H9 (cell line): Measurements from ENCODE around the gene MCF2L2. TPM values are rescaled to one million over a fixed set of nuclear protein-coding genes. Genes with fewer than 3 reads are reported as not detected.

Experiments
- DNase-seq: peaks from one replicate; pipeline ENCODE4 v3.0.0-alpha.2; 2017
- H2AFZ ChIP-seq: one replicate; pipeline ENCODE4 v1.6.1; 2013; ENCODE audit warnings: mild to moderate bottlenecking, low read length, control low read depth, moderate library complexity
- H2AK5ac ChIP-seq: 2 replicates; pipeline ENCODE4 v1.6.1; 2013; ENCODE audit warnings: low read length, control low read depth, mixed read lengths; ENCODE audit not compliant: insufficient read length
- H2BK120ac ChIP-seq: one replicate; pipeline ENCODE4 v1.6.1; 2013; ENCODE audit warnings: low read depth, mild to moderate bottlenecking, low read length, control low read depth, inconsistent platforms; ENCODE audit not compliant: poor library complexity, severe bottlenecking
- H2BK12ac ChIP-seq: 2 replicates; pipeline ENCODE4 v1.6.1; 2013; ENCODE audit warnings: low read length, control low read depth, mixed read lengths, low read depth; ENCODE audit not compliant: insufficient read length
- H2BK15ac ChIP-seq: 2 replicates; pipeline ENCODE4 v1.6.1; 2013; ENCODE audit warnings: low read depth, low read length, control low read depth
- H2BK20ac ChIP-seq: one replicate; pipeline ENCODE4 v1.6.1; 2013; ENCODE audit warnings: low read depth, mild to moderate bottlenecking, low read length, control low read depth, inconsistent platforms; ENCODE audit not compliant: poor library complexity, severe bottlenecking
- H2BK5ac ChIP-seq: 2 replicates; pipeline ENCODE4 v1.6.1; 2013; ENCODE audit warnings: low read length, control low read depth, mixed read lengths; ENCODE audit not compliant: insufficient read length
- H3K14ac ChIP-seq: 2 replicates; pipeline ENCODE4 v1.6.1; 2013; ENCODE audit warnings: low read length, control low read depth; ENCODE audit not compliant: insufficient read depth
- H3K18ac ChIP-seq: 2 replicates; pipeline ENCODE4 v1.6.1; 2013; ENCODE audit warnings: low read depth, mild to moderate bottlenecking, mixed read lengths, low read length, control low read depth; ENCODE audit not compliant: insufficient read length
- H3K23ac ChIP-seq: 2 replicates; pipeline ENCODE4 v1.6.1; 2013; ENCODE audit warnings: low read length, control low read depth, mixed read lengths, low read depth; ENCODE audit not compliant: insufficient read length
- H3K23me2 ChIP-seq: 2 replicates; pipeline ENCODE4 v1.6.1; 2013; ENCODE audit warnings: low read depth, mild to moderate bottlenecking, mixed read lengths, low read length, control low read depth; ENCODE audit not compliant: insufficient read length, poor library complexity, severe bottlenecking
- H3K27ac ChIP-seq: 2 replicates; pipeline ENCODE4 v1.5.1; 2013; ENCODE audit warnings: low read length, control low read depth, mixed read lengths, low read depth; ENCODE audit not compliant: insufficient read length
- H3K27me3 ChIP-seq: 2 replicates; pipeline ENCODE4 v1.6.1; 2013; ENCODE audit warnings: low read length, control low read depth, inconsistent platforms; ENCODE audit not compliant: insufficient read depth
- H3K4ac ChIP-seq: 2 replicates; pipeline ENCODE4 v1.6.1; 2013; ENCODE audit warnings: low read depth, mild to moderate bottlenecking, control low read depth, inconsistent platforms, low read length, moderate library complexity
- H3K4me1 ChIP-seq: 2 replicates; pipeline ENCODE4 v1.6.1; 2013; ENCODE audit warnings: low read length, control low read depth, inconsistent platforms; ENCODE audit not compliant: insufficient read depth
- H3K4me2 ChIP-seq: 2 replicates; pipeline ENCODE4 v1.6.1; 2013; ENCODE audit warnings: low read length, control low read depth, mixed read lengths; ENCODE audit not compliant: insufficient read length, insufficient read depth
- H3K56ac ChIP-seq: 2 replicates; pipeline ENCODE4 v1.6.1; 2013; ENCODE audit warnings: low read depth, mild to moderate bottlenecking, mixed read lengths, low read length, control low read depth; ENCODE audit not compliant: insufficient read length
- H3K79me1 ChIP-seq: 2 replicates; pipeline ENCODE4 v1.6.1; 2013; ENCODE audit warnings: low read depth, mild to moderate bottlenecking, moderate library complexity, low read length, control low read depth, inconsistent platforms; ENCODE audit not compliant: insufficient read depth, poor library complexity, severe bottlenecking
- H3K79me2 ChIP-seq: 2 replicates; pipeline ENCODE4 v1.6.1; 2013; ENCODE audit warnings: low read length, control low read depth, inconsistent platforms; ENCODE audit not compliant: insufficient read depth
- H3K9ac ChIP-seq: 2 replicates; pipeline ENCODE4 v1.6.1; 2013; ENCODE audit warnings: low read length, control low read depth, mixed read lengths; ENCODE audit not compliant: insufficient read length; ENCODE audit errors: extremely low read depth
- H3K9me3 ChIP-seq: one replicate; pipeline ENCODE4 v1.6.1; 2013; ENCODE audit warnings: low read depth, low read length, inconsistent platforms; ENCODE audit not compliant: control insufficient read depth
- H3T11ph ChIP-seq: one replicate; pipeline ENCODE4 v1.6.1; 2013; ENCODE audit warnings: mild to moderate bottlenecking, low read length, control low read depth, inconsistent platforms
- H4K20me1 ChIP-seq: one replicate; pipeline ENCODE4 v1.6.1; 2013; ENCODE audit not compliant: control insufficient read depth, insufficient read length, insufficient read depth
- H4K5ac ChIP-seq: 2 replicates; pipeline ENCODE4 v1.6.1; 2013; ENCODE audit warnings: low read depth, mild to moderate bottlenecking, mixed read lengths, low read length, control low read depth; ENCODE audit not compliant: insufficient read length
- H4K8ac ChIP-seq: replicated peaks from 2 replicates; pipeline ENCODE4 v1.6.1; 2013; ENCODE audit warnings: low read length, control low read depth, mixed read lengths, low read depth; ENCODE audit not compliant: insufficient read length
- H4K91ac ChIP-seq: 2 replicates; pipeline ENCODE4 v1.6.1; 2013; ENCODE audit warnings: low read depth, mild to moderate bottlenecking, moderate library complexity, mixed read lengths, low read length, control low read depth; ENCODE audit not compliant: insufficient read length
- H3K27ac Mint-ChIP-seq, 3 experiments: 2 replicates in 2 of 3; 3 replicates in 1 of 3; pipeline ENCODE4 v1.8.0; 2020 to 2021; ENCODE audit warnings: mixed read lengths in 3 of 3, mild to moderate bottlenecking in 1 of 3, moderate library complexity in 1 of 3
- H3K27me3 Mint-ChIP-seq: 2 replicates; pipeline ENCODE4 v1.8.0; 2021; ENCODE audit warnings: low read depth, mild to moderate bottlenecking, moderate library complexity, mixed read lengths
- H3K36me3 Mint-ChIP-seq, 3 experiments: 2 replicates in 2 of 3; 3 replicates in 1 of 3; pipeline ENCODE4 v1.8.0; 2020 to 2021; ENCODE audit warnings: low read depth in 3 of 3, mixed read lengths in 3 of 3; ENCODE audit not compliant: insufficient read depth in 1 of 3
- H3K4me1 Mint-ChIP-seq, 2 experiments: 2 replicates each; pipeline ENCODE4 v1.8.0; 2020; ENCODE audit warnings: mixed read lengths in 2 of 2
- H3K4me3 Mint-ChIP-seq, 2 experiments: 2 replicates in 1 of 2; 3 replicates in 1 of 2; pipeline ENCODE4 v1.8.0; 2020 to 2021; ENCODE audit warnings: mild to moderate bottlenecking in 2 of 2, mixed read lengths in 2 of 2, moderate library complexity in 1 of 2
- H3K9me3 Mint-ChIP-seq, 2 experiments: 2 replicates in 1 of 2; 3 replicates in 1 of 2; pipeline ENCODE4 v1.8.0; 2020; ENCODE audit warnings: mild to moderate bottlenecking in 2 of 2, mixed read lengths in 2 of 2, moderate library complexity in 1 of 2
- WGBS: extraction: QIAGEN DNeasy Blood & Tissue Kit; methylation state at CpG from one replicate; pipeline ENCODE4 v1.1.7; 2013; ENCODE audit warnings: missing lambda C conversion rate, low lambda C conversion rate, mixed read lengths; ENCODE audit not compliant: insufficient read length; ENCODE audit errors: extremely low coverage; 5-methylcytosine and 5-hydroxymethylcytosine counted together
- total RNA-seq: library from RNA; stranded (reverse); gene quantifications from 2 replicates; pipeline ENCODE4 v1.2.1, GENCODE V29; 2021
- TF ChIP-seq, protein P1 (sequence below): fragments of 200-600 bp; sonication (generic); conservative IDR thresholded peaks from 3 replicates; pipeline ENCODE4 v1.8.0; 2021; ENCODE audit warnings: antibody characterized with exemption, mild to moderate bottlenecking

The MCF2L2 gene
- total RNA-seq, 1 experiment from 2014 or later, result 6.4 TPM

DNA sequence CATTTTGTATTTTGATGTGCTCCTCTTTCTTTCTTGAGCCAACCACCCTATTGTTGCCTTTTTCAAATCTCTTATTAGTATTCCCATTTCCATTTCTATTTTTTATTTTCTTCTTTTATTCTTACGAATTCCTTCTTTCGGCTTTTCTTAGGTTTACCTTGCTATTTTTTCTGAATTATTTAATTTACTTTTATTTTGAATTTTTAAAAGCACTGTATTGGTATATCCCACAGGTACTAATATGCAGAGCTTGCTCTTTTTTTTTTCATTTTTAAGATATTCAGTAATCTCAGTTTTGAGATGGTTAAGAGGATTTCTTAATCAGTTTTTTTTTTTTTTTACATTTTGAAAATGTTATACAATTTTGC lies 18.4 kb upstream of the MCF2L2 start:
- no peaks in the 10 kb centered on the region for H3K27me3 ChIP-seq
- no peak overlapping the region for H4K5ac ChIP-seq
- H2AK5ac ChIP-seq, result no peak overlapping the region
- peaks cover 20 to 22% of the 10 kb centered on the region in 2 experiments for H3K9me3 Mint-ChIP-seq
- H3K4me1 ChIP-seq, result no peaks in the 10 kb centered on the region
- WGBS, result 100% methylated on average over 2 of the region's 2 CpGs
- H3K56ac ChIP-seq, result no peak overlapping the region
- no peaks in the 10 kb centered on the region for H3K9me3 ChIP-seq
- H3T11ph ChIP-seq, result no peak overlapping the region
- no peak overlapping the region for H3K23ac ChIP-seq
- no peak overlapping the region for H3K18ac ChIP-seq
- peak overlapping the region; percentile 98 for H3K4me3 Mint-ChIP-seq
- H4K20me1 ChIP-seq, result no peaks in the 10 kb centered on the region
- H2BK15ac ChIP-seq, result no peak overlapping the region
- no peak overlapping the region for H3K4ac ChIP-seq
- DNase-seq, result no peak
- peaks cover 2% of the 10 kb centered on the region; the same call in 1 of the 2 replicates for H3K79me2 ChIP-seq
- peaks cover 3% of the 10 kb centered on the region for H3K23me2 ChIP-seq
- H2BK120ac ChIP-seq, result no peak overlapping the region
- H3K36me3 Mint-ChIP-seq, result peaks cover 5 to 17% (median 12%) of the 10 kb centered on the region in 3 experiments; a peak in 6 of 7 replicates
- no peak overlapping the region for H2AFZ ChIP-seq
- no peak overlapping the region for H2BK20ac ChIP-seq
- no peak overlapping the region for H3K27ac ChIP-seq
- TF ChIP-seq, protein P1, sequence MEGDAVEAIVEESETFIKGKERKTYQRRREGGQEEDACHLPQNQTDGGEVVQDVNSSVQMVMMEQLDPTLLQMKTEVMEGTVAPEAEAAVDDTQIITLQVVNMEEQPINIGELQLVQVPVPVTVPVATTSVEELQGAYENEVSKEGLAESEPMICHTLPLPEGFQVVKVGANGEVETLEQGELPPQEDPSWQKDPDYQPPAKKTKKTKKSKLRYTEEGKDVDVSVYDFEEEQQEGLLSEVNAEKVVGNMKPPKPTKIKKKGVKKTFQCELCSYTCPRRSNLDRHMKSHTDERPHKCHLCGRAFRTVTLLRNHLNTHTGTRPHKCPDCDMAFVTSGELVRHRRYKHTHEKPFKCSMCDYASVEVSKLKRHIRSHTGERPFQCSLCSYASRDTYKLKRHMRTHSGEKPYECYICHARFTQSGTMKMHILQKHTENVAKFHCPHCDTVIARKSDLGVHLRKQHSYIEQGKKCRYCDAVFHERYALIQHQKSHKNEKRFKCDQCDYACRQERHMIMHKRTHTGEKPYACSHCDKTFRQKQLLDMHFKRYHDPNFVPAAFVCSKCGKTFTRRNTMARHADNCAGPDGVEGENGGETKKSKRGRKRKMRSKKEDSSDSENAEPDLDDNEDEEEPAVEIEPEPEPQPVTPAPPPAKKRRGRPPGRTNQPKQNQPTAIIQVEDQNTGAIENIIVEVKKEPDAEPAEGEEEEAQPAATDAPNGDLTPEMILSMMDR, result no peak
- no peak overlapping the region for H4K8ac ChIP-seq
- H3K27ac Mint-ChIP-seq, result peak overlapping the region in 1 of 3 experiments; percentile 95; a peak in 4 of 7 replicates
- H3K14ac ChIP-seq, result no peak overlapping the region
- H3K79me1 ChIP-seq, result no peaks in the 10 kb centered on the region
- H3K9ac ChIP-seq, result peak overlapping the region; percentile 56
- no peak overlapping the region for H2BK12ac ChIP-seq
- H4K91ac ChIP-seq, result no peak overlapping the region
- H3K4me1 Mint-ChIP-seq, result peaks cover 14 to 20% of the 10 kb centered on the region in 2 experiments
- H3K27me3 Mint-ChIP-seq, result no peaks in the 10 kb centered on the region
- H3K4me2 ChIP-seq, result peak overlapping the region; percentile 78
- no peak overlapping the region for H2BK5ac ChIP-seq
